ENCODE results near the gene KCTD19.

- no peak for TF ChIP-seq CTCF (conservative IDR thresholded peaks at IDR 0.05)
- no peak for TF ChIP-seq EZH2 (IDR thresholded peaks at IDR 0.05; ENCODE audit: low read depth)
Measured at GRCh38 chr16:67350324-67350723, 23.8 kb upstream of the KCTD19 start.

Measured in PC-9 (cell line).